ENCODE data around the gene CLTA. TPM values are rescaled to one million over a fixed set of nuclear protein-coding genes. Genes with fewer than 3 reads are reported as not detected.

The CLTA gene
- total and polyA plus RNA-seq, 2 of the 8 experiments (the other 6 are each of a cell fraction or from before 2014, with no cell fraction given) = 137 to 236 TPM

- Histone ChIP-seq H3K27me3 (replicated peaks in 1 of 4; ENCODE audit: control insufficient read depth in 3 of 4, extremely low read depth in 1 of 4, insufficient read depth in 3 of 4, low read length in 3 of 4) (no peaks in the 10 kb centered on the region), H3K56ac (replicated peaks; ENCODE audit: insufficient read length, low read depth, low read length) (no peak overlapping the region), H3K4me2 (ENCODE audit: insufficient read depth in 1 of 2, low read depth in 2 of 2, low read length in 2 of 2) (no peak overlapping the region), H3K18ac (ENCODE audit: extremely low read depth, low read length) (no peak overlapping the region), H3K23me2 (ENCODE audit: low read depth, low read length) (no peaks in the 10 kb centered on the region), H4K91ac (replicated peaks; ENCODE audit: insufficient read length, low read length) (no peak overlapping the region), H4K5ac (ENCODE audit: insufficient read length, low read depth, low read length) (no peak overlapping the region), H3K4ac (replicated peaks; ENCODE audit: insufficient read length, low read depth, low read length) (no peak overlapping the region), H3K14ac (ENCODE audit: insufficient read length) (no peak overlapping the region), H3K79me2 (ENCODE audit: control insufficient read depth in 1 of 2, insufficient read depth in 2 of 2, low read length in 2 of 2) (peaks cover 0 to 3% of the 10 kb centered on the region in 2 experiments; a peak in 1 of 4 replicates), H3K23ac (ENCODE audit: insufficient read length) (no peak overlapping the region), H3K9ac (replicated peaks in 1 of 4; ENCODE audit: extremely low read depth in 1 of 4, low read depth in 3 of 4, low read length in 3 of 4) (no peak overlapping the region), H2AK5ac (ENCODE audit: low read depth, low read length) (no peak overlapping the region), H4K20me1 (replicated peaks in 1 of 2; ENCODE audit: control insufficient read depth in 1 of 2, insufficient read depth in 2 of 2, low read length in 2 of 2) (peaks cover 0 to 2% of the 10 kb centered on the region in 2 experiments), H3K79me1 (ENCODE audit: low read depth, low read length) (peaks cover 4% of the 10 kb centered on the region), H2AFZ (ENCODE audit: low read length) (no peak overlapping the region), H4K8ac (ENCODE audit: extremely low read depth, insufficient read depth, low read length) (no peak overlapping the region), H2BK20ac (ENCODE audit: low read length) (no peak overlapping the region), H3K9me3 (ENCODE audit: insufficient read depth in 2 of 2, low read depth in 1 of 2, low read length in 1 of 2) (no peaks in the 10 kb centered on the region), H2BK12ac (ENCODE audit: low read depth, low read length) (no peak overlapping the region), H3K27ac (ENCODE audit: low read depth, low read length) (no peak overlapping the region), H2BK5ac (ENCODE audit: low read depth, low read length) (no peak overlapping the region), H2BK15ac (ENCODE audit: low read length) (no peak overlapping the region), H3K4me3 (ENCODE audit: extremely low read depth in 1 of 4, insufficient read depth in 2 of 4, low read depth in 3 of 4, low read length in 4 of 4) (no peak overlapping the region), H3K4me1 (replicated peaks in 1 of 4; ENCODE audit: control insufficient read depth in 3 of 4, insufficient read depth in 4 of 4, low read length in 3 of 4) (no peaks in the 10 kb centered on the region), H2BK120ac (replicated peaks; ENCODE audit: low read depth, low read length) (no peak overlapping the region), H3K36me3 (ENCODE audit: control insufficient read depth in 2 of 4, insufficient read depth in 4 of 4, low read length in 3 of 4) (peaks cover 0 to 4% (median 0%) of the 10 kb centered on the region in 4 experiments; a peak in 5 of 8 replicates)
- 89% methylated on average over 6 of the region's 6 CpGs; no CpG with 5 or more reads in 1 of the 2 experiments for WGBS, 2 experiments (ENCODE audit: extremely low coverage in 1 of 2, insufficient coverage in 1 of 2, insufficient read length in 1 of 2, insufficient replicate concordance in 2 of 2, low coverage in 1 of 2, low lambda C conversion rate in 2 of 2, missing lambda C conversion rate in 1 of 2)
- CTCF ChIA-PET (ENCODE audit: partially characterized antibody) = interaction anchor here (0.9 to 2.6 kb wide), 8 partner anchors 64 to 95 kb away, joined by 3 to 23 read pairs (median 4); no protein-coding TSS in a partner anchor
- DNase-seq (ENCODE audit: low read depth in 1 of 2, low spot score in 2 of 2) (no peak), FAIRE-seq (no peak)
- POLR2A ChIA-PET (ENCODE audit: partially characterized antibody) = interaction anchor here (1.4 kb wide), 1 partner anchor 79 kb away, joined by 4 read pairs; no protein-coding TSS in a partner anchor
- TF ChIP-seq JUN (IDR thresholded peaks at IDR 0.05; ENCODE audit: low read depth, low read length) (no peak), CBX5 (IDR thresholded peaks at IDR 0.05; ENCODE audit: low read depth, low read length) (no peak), HDAC2 (IDR thresholded peaks at IDR 0.05; ENCODE audit: borderline replicate concordance in 1 of 2, low read depth in 2 of 2, low read length in 2 of 2) (no peak), GTF2F1 (IDR thresholded peaks at IDR 0.05; ENCODE audit: borderline replicate concordance, low read depth, low read length) (no peak), POLR2A (IDR thresholded peaks at IDR 0.05; ENCODE audit: control extremely low read depth in 1 of 2, low read depth in 2 of 2, low read length in 2 of 2) (no peak), TEAD4 (IDR thresholded peaks at IDR 0.05; ENCODE audit: low read depth, low read length) (no peak), E2F6 (IDR thresholded peaks at IDR 0.05) (no peak), TAF7 (optimal IDR thresholded peaks at IDR 0.05; ENCODE audit: borderline replicate concordance, low read depth, low read length) (no peak)
- TF ChIP-seq, protein P1, sequence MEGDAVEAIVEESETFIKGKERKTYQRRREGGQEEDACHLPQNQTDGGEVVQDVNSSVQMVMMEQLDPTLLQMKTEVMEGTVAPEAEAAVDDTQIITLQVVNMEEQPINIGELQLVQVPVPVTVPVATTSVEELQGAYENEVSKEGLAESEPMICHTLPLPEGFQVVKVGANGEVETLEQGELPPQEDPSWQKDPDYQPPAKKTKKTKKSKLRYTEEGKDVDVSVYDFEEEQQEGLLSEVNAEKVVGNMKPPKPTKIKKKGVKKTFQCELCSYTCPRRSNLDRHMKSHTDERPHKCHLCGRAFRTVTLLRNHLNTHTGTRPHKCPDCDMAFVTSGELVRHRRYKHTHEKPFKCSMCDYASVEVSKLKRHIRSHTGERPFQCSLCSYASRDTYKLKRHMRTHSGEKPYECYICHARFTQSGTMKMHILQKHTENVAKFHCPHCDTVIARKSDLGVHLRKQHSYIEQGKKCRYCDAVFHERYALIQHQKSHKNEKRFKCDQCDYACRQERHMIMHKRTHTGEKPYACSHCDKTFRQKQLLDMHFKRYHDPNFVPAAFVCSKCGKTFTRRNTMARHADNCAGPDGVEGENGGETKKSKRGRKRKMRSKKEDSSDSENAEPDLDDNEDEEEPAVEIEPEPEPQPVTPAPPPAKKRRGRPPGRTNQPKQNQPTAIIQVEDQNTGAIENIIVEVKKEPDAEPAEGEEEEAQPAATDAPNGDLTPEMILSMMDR (IDR thresholded peaks at IDR 0.05; ENCODE audit: control extremely low read depth in 1 of 3, insufficient read depth in 1 of 3, low read depth in 1 of 3, low read length in 3 of 3) = no peak
- TF ChIP-seq, protein P2, sequence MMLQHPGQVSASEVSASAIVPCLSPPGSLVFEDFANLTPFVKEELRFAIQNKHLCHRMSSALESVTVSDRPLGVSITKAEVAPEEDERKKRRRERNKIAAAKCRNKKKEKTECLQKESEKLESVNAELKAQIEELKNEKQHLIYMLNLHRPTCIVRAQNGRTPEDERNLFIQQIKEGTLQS (IDR thresholded peaks at IDR 0.05; ENCODE audit: insufficient read depth, low read depth, low read length) = no peak
Observed at GRCh38 chr9:36249189-36249588, 58.5 kb downstream of the CLTA start.

Data from H1 (cell line).